HepG2 (cell line): ENCODE measurements around the gene URB1. TPM values are rescaled to one million over a fixed set of nuclear protein-coding genes. Genes with fewer than 3 reads are reported as not detected.
A peak's percentile ranks its signal among the peaks of the same experiment; 100 is the strongest.

Experiments
- ATAC-seq: fragments of 200-7000 bp; cut with Tn5 transposase; 3 replicates; pipeline ENCODE4 v1.9.1; 2020; ENCODE audit warnings: mild to moderate bottlenecking, moderate library complexity
- BruUV-seq: library from RNA; stranded (reverse); fragments of 400-500 nt; replicated peaks from 2 replicates; lab custom pipeline; 2021; lab: Mats Ljungman, UMichigan
- CTCF ChIA-PET: fragments of 300-600 bp; formaldehyde crosslinking; extraction: SDS; loops from one replicate; lab custom pipeline; 2021; ENCODE audit warnings: low total read pairs, inconsistent platforms, low intra/inter-chr PET ratio; lab: Yijun Ruan, JAX
- POLR2A ChIA-PET: fragments of 350-600 bp; sonication (Branson Sonifier 250); formaldehyde crosslinking; loops from one replicate; lab custom pipeline; 2020; ENCODE audit warnings: antibody characterized with exemption, inconsistent platforms; lab: Yijun Ruan, JAX
- DNase-seq: peaks from one replicate; pipeline ENCODE4 v3.0.0-alpha.2; 2015; ENCODE audit warnings: low spot score
- FAIRE-seq: peaks from 3 replicates; lab custom pipeline; 2011; peaks lifted over from hg19 to GRCh38; lab: Jason Lieb, UNC
- H2AFZ ChIP-seq: one replicate; pipeline ENCODE4 v1.6.1; 2011; ENCODE audit warnings: low read length, inconsistent platforms
- H3K27ac ChIP-seq: fragments of 300-600 bp; 3 replicates; pipeline ENCODE4 v1.8.0; 2011; ENCODE audit warnings: mixed run types, mild to moderate bottlenecking, mixed read lengths, low read length, inconsistent platforms; ENCODE audit not compliant: insufficient read depth; ENCODE audit errors: extremely low read length
- H3K27me3 ChIP-seq, 2 experiments: fragments of 200-600 bp in 1 of 2; 2 replicates in 1 of 2; 3 replicates in 1 of 2; pipeline versions ENCODE4 v1.6.0 to v1.8.0; 2011; ENCODE audit warnings: low read length in 2 of 2, mild to moderate bottlenecking in 2 of 2, moderate library complexity in 2 of 2, inconsistent platforms in 1 of 2; ENCODE audit not compliant: insufficient read depth in 2 of 2, control insufficient read depth in 1 of 2
- H3K36me3 ChIP-seq, 2 experiments: fragments of 200-600 bp in 1 of 2; replicated peaks in 1 of 2; 2 replicates in 1 of 2; 3 replicates in 1 of 2; pipeline versions ENCODE4 v1.5.1 to v1.8.0; 2011; ENCODE audit warnings: low read length in 2 of 2, inconsistent platforms in 1 of 2; ENCODE audit not compliant: insufficient read depth in 2 of 2, control insufficient read depth in 1 of 2
- H3K4me1 ChIP-seq: 2 replicates; pipeline ENCODE4 v1.5.1; 2012; ENCODE audit warnings: low read length, inconsistent platforms; ENCODE audit not compliant: insufficient read depth
- H3K4me2 ChIP-seq: 2 replicates; pipeline ENCODE4 v1.6.0; 2011; ENCODE audit warnings: low read depth, low read length, inconsistent platforms
- H3K4me3 ChIP-seq, 3 experiments: fragments of 200-600 bp in 1 of 3; sonication (generic), shearing (Covaris generic) in 1 of 3; replicated peaks in 1 of 3; 2 replicates each; pipeline ENCODE4 v1.5.1; 2011 to 2016; ENCODE audit warnings: low read length in 3 of 3, inconsistent platforms in 2 of 3, low read depth in 2 of 3, mild to moderate bottlenecking in 2 of 3, control low read depth in 1 of 3, mixed read lengths in 1 of 3; ENCODE audit not compliant: insufficient read depth in 1 of 3
- H3K79me2 ChIP-seq: one replicate; pipeline ENCODE4 v1.6.1; 2011; ENCODE audit warnings: low read length, inconsistent platforms; ENCODE audit not compliant: insufficient read depth
- H3K9ac ChIP-seq: 2 replicates; pipeline ENCODE4 v1.6.0; 2011; ENCODE audit warnings: mild to moderate bottlenecking, low read depth, low read length, inconsistent platforms; ENCODE audit not compliant: insufficient read depth
- H3K9me3 ChIP-seq: 2 replicates; pipeline ENCODE4 v1.5.1; 2012; ENCODE audit warnings: mild to moderate bottlenecking, low read length
- H4K20me1 ChIP-seq: 2 replicates; pipeline ENCODE4 v1.6.0; 2011; ENCODE audit warnings: inconsistent platforms, mild to moderate bottlenecking, low read length, moderate library complexity; ENCODE audit not compliant: insufficient read depth
- GFI1 ChIP-seq: sonication (generic); formaldehyde crosslinking; IDR thresholded peaks from 2 replicates; pipeline ENCODE4 v1.5.0; 2020; ENCODE audit warnings: missing genetic modification reagents, mild to moderate bottlenecking, borderline replicate concordance
- NRL ChIP-seq: sonication (generic); formaldehyde crosslinking; IDR thresholded peaks from 2 replicates; pipeline ENCODE4 v1.5.0; 2020; ENCODE audit warnings: missing genetic modification reagents, mild to moderate bottlenecking, moderate library complexity, borderline replicate concordance
- SRF ChIP-seq: IDR thresholded peaks from 2 replicates; pipeline ENCODE4 v1.6.1; 2011; ENCODE audit warnings: mild to moderate bottlenecking, low read depth, low read length, moderate library complexity
- U2AF1 ChIP-seq: fragments of 200-400 bp; formaldehyde crosslinking; optimal IDR thresholded peaks from 2 replicates; pipeline ENCODE3; 2017; ENCODE audit warnings: mild to moderate bottlenecking, low read depth, low read length
- ZNF263 ChIP-seq: sonication (generic); formaldehyde crosslinking; IDR thresholded peaks from 2 replicates; pipeline ENCODE4 v1.4.0; 2020; ENCODE audit warnings: missing genetic modification reagents
- WGBS: methylation state at CpG from one replicate; pipeline ENCODE4 v1.1.6; 2017; ENCODE audit warnings: low lambda C conversion rate; 5-methylcytosine and 5-hydroxymethylcytosine counted together
- in situ Hi-C: cut with HindIII; loops from 2 replicates; pipeline ENCODE4 v1.10.0; 2017; ENCODE audit warnings: low pct_unique_long_range_greater_than_20kb; ENCODE audit not compliant: extremely low pct_ligation_motif_present
- intact Hi-C: fragments of 100-400 bp; cut with micrococcal nuclease; formaldehyde crosslinking; loops from one replicate; pipeline ENCODE4 v1.10.0; 2022; ENCODE audit not compliant: unreplicated experiment
- polyA plus RNA-seq, 8 experiments: library from polyadenylated mRNA; depleted of rRNA in 3 of 8; stranded (reverse) in 7 of 8; unstranded in 1 of 8; fragments of >200 nt; fragmentation: Illumina TruSeq in 4 of 8; extraction: Trizol in 4 of 8; gene quantifications; 2 replicates each; pipeline versions ENCODE4 v1.2.1 to v1.2.3, GENCODE V29; 2011 to 2016; ENCODE audit warnings: low read depth in 4 of 8, missing spikeins in 1 of 8, mixed read lengths in 1 of 8; ENCODE audit not compliant: insufficient read depth in 1 of 8
- total RNA-seq, 5 experiments: library from RNA; depleted of rRNA; stranded (reverse); fragments of >200 nt; fragmentation: Illumina TruSeq; extraction: Trizol; gene quantifications; 2 replicates each; pipeline ENCODE4 v1.2.3, GENCODE V29; 2016; ENCODE audit warnings: low read depth in 1 of 5
- TF ChIP-seq, protein P1 (sequence below): sonication (generic); formaldehyde crosslinking; IDR thresholded peaks from 2 replicates; pipeline ENCODE4 v1.5.0; 2020; ENCODE audit warnings: missing genetic modification reagents

URB1 gene
- total and polyA plus RNA-seq, 2 of the 13 experiments (the other 11 are each of a cell fraction or from before 2014, with no cell fraction given): 4.5 to 16.7 TPM

GRCh38 chr21:32414579-32415358 lies 22.0 kb upstream of the URB1 start (continued):
- TF ChIP-seq GFI1 (CRISPR knock-in tag): no peak
- TF ChIP-seq, protein P1, sequence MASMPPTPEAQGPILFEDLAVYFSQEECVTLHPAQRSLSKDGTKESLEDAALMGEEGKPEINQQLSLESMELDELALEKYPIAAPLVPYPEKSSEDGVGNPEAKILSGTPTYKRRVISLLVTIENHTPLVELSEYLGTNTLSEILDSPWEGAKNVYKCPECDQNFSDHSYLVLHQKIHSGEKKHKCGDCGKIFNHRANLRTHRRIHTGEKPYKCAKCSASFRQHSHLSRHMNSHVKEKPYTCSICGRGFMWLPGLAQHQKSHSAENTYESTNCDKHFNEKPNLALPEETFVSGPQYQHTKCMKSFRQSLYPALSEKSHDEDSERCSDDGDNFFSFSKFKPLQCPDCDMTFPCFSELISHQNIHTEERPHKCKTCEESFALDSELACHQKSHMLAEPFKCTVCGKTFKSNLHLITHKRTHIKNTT (CRISPR knock-in tag): no peak
- no peak for TF ChIP-seq SRF
- no peak for TF ChIP-seq U2AF1
- TF ChIP-seq, all 625 proteins: peak for 4

GRCh38 chr21:32413697-32414578 lies 21.1 kb upstream of the URB1 start:
- H3K9ac ChIP-seq: peak overlapping the region; percentile 32
- ATAC-seq: peak; percentile 45
- peak overlapping the region; percentile 49 for H2AFZ ChIP-seq
- no TSS peak for BruUV-seq
- H3K4me1 ChIP-seq: peaks cover 19% of the 10 kb centered on the region
- H3K4me2 ChIP-seq: peak overlapping the region; percentile 84
- CTCF ChIA-PET: interaction anchor here (1.6 kb wide), 1 partner anchor 187 kb away, joined by 5 read pairs; no protein-coding TSS in a partner anchor
- H3K27me3 ChIP-seq: peaks cover 5 to 27% of the 10 kb centered on the region in 2 experiments
- no peak for FAIRE-seq
- in situ Hi-C loops (loop anchor here (5.0 kb wide), 1 partner anchor 178 kb away; no protein-coding TSS in a partner anchor), intact Hi-C loops (loop anchor here (1.0 to 10.0 kb wide), 3 partner anchors 155 to 909 kb away; no protein-coding TSS in a partner anchor)
- 0% methylated on average over 5 of the region's 7 CpGs for WGBS
- no peaks in the 10 kb centered on the region for H3K36me3 ChIP-seq
- no peaks in the 10 kb centered on the region for H3K9me3 ChIP-seq
- POLR2A ChIA-PET: no interaction called here
- no peaks in the 10 kb centered on the region for H3K79me2 ChIP-seq
- DNase-seq: no peak
- H3K27ac ChIP-seq: no peak overlapping the region
- H4K20me1 ChIP-seq: no peaks in the 10 kb centered on the region
- H3K4me3 ChIP-seq: peak overlapping the region; percentile 21 to 69 (median 53)
- TF ChIP-seq ZNF263: peak; percentile 45; the same call in 1 of the 2 replicates
- no peak for TF ChIP-seq NRL (CRISPR knock-in tag)
